ENCODE measurements around the gene CAPN9. TPM values are rescaled to one million over a fixed set of nuclear protein-coding genes. Genes with fewer than 3 reads are reported as not detected.

The CAPN9 gene
- total RNA-seq, 1 donor from 2014 or later: not detected

- no peak overlapping the region for H3K27ac Mint-ChIP-seq (ENCODE audit: unreplicated experiment)
- H3K4me3 Mint-ChIP-seq (ENCODE audit: unreplicated experiment): no peak overlapping the region
- no peaks in the 10 kb centered on the region for H3K27me3 Mint-ChIP-seq (ENCODE audit: unreplicated experiment)
- H3K9me3 Mint-ChIP-seq (ENCODE audit: unreplicated experiment): peaks cover 9% of the 10 kb centered on the region
- H3K36me3 Mint-ChIP-seq (ENCODE audit: unreplicated experiment): no peaks in the 10 kb centered on the region
- no peak for TF ChIP-seq CTCF (IDR thresholded peaks at IDR 0.05)
- no peak for DNase-seq (ENCODE audit: extremely low spot score, unreplicated experiment)
- H3K4me1 Mint-ChIP-seq (ENCODE audit: unreplicated experiment): no peaks in the 10 kb centered on the region
Observed at GRCh38 chr1:230768903-230769570, 21.8 kb downstream of the CAPN9 start.

- Mint-ChIP-seq H3K4me3 (ENCODE audit: unreplicated experiment) (no peak overlapping the region), H3K27ac (ENCODE audit: unreplicated experiment) (no peak overlapping the region), H3K36me3 (ENCODE audit: unreplicated experiment) (no peaks in the 10 kb centered on the region), H3K27me3 (ENCODE audit: unreplicated experiment) (no peaks in the 10 kb centered on the region), H3K4me1 (ENCODE audit: unreplicated experiment) (no peaks in the 10 kb centered on the region), H3K9me3 (ENCODE audit: unreplicated experiment) (peaks cover 3% of the 10 kb centered on the region)
- no peak for DNase-seq (ENCODE audit: extremely low spot score, unreplicated experiment)
- no peak for TF ChIP-seq CTCF (IDR thresholded peaks at IDR 0.05)
Observed at GRCh38 chr1:230770317-230770716, 23.1 kb downstream of the CAPN9 start.

- Mint-ChIP-seq H3K27ac (ENCODE audit: unreplicated experiment) (no peak overlapping the region), H3K4me1 (ENCODE audit: unreplicated experiment) (no peaks in the 10 kb centered on the region), H3K4me3 (ENCODE audit: unreplicated experiment) (no peak overlapping the region), H3K27me3 (ENCODE audit: unreplicated experiment) (no peaks in the 10 kb centered on the region), H3K9me3 (ENCODE audit: unreplicated experiment) (peaks cover 3% of the 10 kb centered on the region), H3K36me3 (ENCODE audit: unreplicated experiment) (no peaks in the 10 kb centered on the region)
- no peak for TF ChIP-seq CTCF (IDR thresholded peaks at IDR 0.05)
- no peak for DNase-seq (ENCODE audit: extremely low spot score, unreplicated experiment)
Observed at GRCh38 chr1:230771773-230772354, 24.7 kb downstream of the CAPN9 start.

- Mint-ChIP-seq H3K4me1 (ENCODE audit: unreplicated experiment) (no peaks in the 10 kb centered on the region), H3K27ac (ENCODE audit: unreplicated experiment) (no peak overlapping the region), H3K9me3 (ENCODE audit: unreplicated experiment) (peaks cover 3% of the 10 kb centered on the region), H3K4me3 (ENCODE audit: unreplicated experiment) (no peak overlapping the region), H3K36me3 (ENCODE audit: unreplicated experiment) (no peaks in the 10 kb centered on the region), H3K27me3 (ENCODE audit: unreplicated experiment) (no peaks in the 10 kb centered on the region)
- TF ChIP-seq CTCF (IDR thresholded peaks at IDR 0.05): peak; percentile 64
- DNase-seq (ENCODE audit: extremely low spot score, unreplicated experiment): no peak
Observed at GRCh38 chr1:230772457-230773395, 25.5 kb downstream of the CAPN9 start.

Measured in osteocyte (in vitro differentiated cells).